Measurements from ENCODE around the gene GALNT11. TPM values are rescaled to one million over a fixed set of nuclear protein-coding genes. Genes with fewer than 3 reads are reported as not detected.

GALNT11 gene
- total RNA-seq, 1 experiment from 2014 or later, result 24.1 TPM

DNA sequence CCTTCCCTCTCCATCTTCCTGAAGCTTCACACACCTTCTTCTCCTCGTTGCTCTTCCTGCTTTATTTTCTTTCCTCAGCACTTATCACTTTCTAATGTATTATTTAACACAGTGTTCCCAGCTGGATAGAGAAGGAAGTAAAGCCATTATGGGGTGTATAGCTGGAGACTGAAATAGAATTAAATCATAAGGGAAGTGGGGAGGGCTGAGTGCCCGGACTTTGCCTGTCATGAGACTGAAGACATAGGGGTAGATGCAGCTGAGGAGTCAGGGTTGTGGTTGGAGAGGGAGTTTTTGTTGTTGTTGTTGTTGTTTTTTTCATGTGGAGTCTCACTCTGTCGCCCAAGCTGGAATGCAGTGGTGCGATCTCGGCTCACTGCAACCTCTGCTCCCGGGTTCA, 65.3 kb downstream of the GALNT11 start:
- Histone ChIP-seq H3K79me2 (ENCODE audit: insufficient read depth, low read length) (no peaks in the 10 kb centered on the region; the same call in 1 of the 2 replicates), H4K20me1 (ENCODE audit: control insufficient read depth, insufficient read depth, insufficient read length) (no peaks in the 10 kb centered on the region), H3K9ac (ENCODE audit: extremely low read depth, insufficient read length, low read length) (no peak overlapping the region), H2BK12ac (ENCODE audit: insufficient read length, low read depth, low read length) (no peak overlapping the region), H2BK5ac (ENCODE audit: insufficient read length, low read length) (no peak overlapping the region), H2BK15ac (ENCODE audit: low read depth, low read length) (no peak overlapping the region), H3K79me1 (ENCODE audit: insufficient read depth, low read depth, low read length, poor library complexity, severe bottlenecking) (no peaks in the 10 kb centered on the region), H3K14ac (ENCODE audit: insufficient read depth, low read length) (no peak overlapping the region), H4K91ac (ENCODE audit: insufficient read length, low read depth, low read length) (no peak overlapping the region), H3K27me3 (ENCODE audit: insufficient read depth, low read length) (no peaks in the 10 kb centered on the region), H2BK120ac (ENCODE audit: low read depth, low read length, poor library complexity, severe bottlenecking) (no peak overlapping the region), H4K8ac (replicated peaks; ENCODE audit: insufficient read length, low read depth, low read length) (no peak overlapping the region), H3K9me3 (ENCODE audit: control insufficient read depth, low read depth, low read length) (peaks cover 6% of the 10 kb centered on the region), H3T11ph (ENCODE audit: low read length) (no peak overlapping the region), H3K4me1 (ENCODE audit: insufficient read depth, low read length) (no peaks in the 10 kb centered on the region), H2AK5ac (ENCODE audit: insufficient read length, low read length) (no peak overlapping the region), H2AFZ (ENCODE audit: low read length) (no peak overlapping the region), H2BK20ac (ENCODE audit: low read depth, low read length, poor library complexity, severe bottlenecking) (no peak overlapping the region), H4K5ac (ENCODE audit: insufficient read length, low read depth, low read length) (no peak overlapping the region), H3K23me2 (ENCODE audit: insufficient read length, low read depth, low read length, poor library complexity, severe bottlenecking) (no peaks in the 10 kb centered on the region), H3K27ac (ENCODE audit: insufficient read length, low read depth, low read length) (no peak overlapping the region), H3K56ac (ENCODE audit: insufficient read length, low read depth, low read length) (no peak overlapping the region), H3K18ac (ENCODE audit: insufficient read length, low read depth, low read length) (no peak overlapping the region), H3K4ac (ENCODE audit: low read depth, low read length) (no peak overlapping the region), H3K23ac (ENCODE audit: insufficient read length, low read depth, low read length) (no peak overlapping the region), H3K4me2 (ENCODE audit: insufficient read depth, insufficient read length, low read length) (no peak overlapping the region)
- peaks cover 15 to 18% (median 17%) of the 10 kb centered on the region in 3 experiments for H3K36me3 Mint-ChIP-seq (ENCODE audit: insufficient read depth in 1 of 3, low read depth in 3 of 3)
- TF ChIP-seq, protein P1, sequence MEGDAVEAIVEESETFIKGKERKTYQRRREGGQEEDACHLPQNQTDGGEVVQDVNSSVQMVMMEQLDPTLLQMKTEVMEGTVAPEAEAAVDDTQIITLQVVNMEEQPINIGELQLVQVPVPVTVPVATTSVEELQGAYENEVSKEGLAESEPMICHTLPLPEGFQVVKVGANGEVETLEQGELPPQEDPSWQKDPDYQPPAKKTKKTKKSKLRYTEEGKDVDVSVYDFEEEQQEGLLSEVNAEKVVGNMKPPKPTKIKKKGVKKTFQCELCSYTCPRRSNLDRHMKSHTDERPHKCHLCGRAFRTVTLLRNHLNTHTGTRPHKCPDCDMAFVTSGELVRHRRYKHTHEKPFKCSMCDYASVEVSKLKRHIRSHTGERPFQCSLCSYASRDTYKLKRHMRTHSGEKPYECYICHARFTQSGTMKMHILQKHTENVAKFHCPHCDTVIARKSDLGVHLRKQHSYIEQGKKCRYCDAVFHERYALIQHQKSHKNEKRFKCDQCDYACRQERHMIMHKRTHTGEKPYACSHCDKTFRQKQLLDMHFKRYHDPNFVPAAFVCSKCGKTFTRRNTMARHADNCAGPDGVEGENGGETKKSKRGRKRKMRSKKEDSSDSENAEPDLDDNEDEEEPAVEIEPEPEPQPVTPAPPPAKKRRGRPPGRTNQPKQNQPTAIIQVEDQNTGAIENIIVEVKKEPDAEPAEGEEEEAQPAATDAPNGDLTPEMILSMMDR (conservative IDR thresholded peaks at IDR 0.05), result no peak
- peaks cover 15 to 17% of the 10 kb centered on the region in 2 experiments for H3K9me3 Mint-ChIP-seq
- no CpG with 5 or more reads among the region's 6 CpGs for whole genome bisulfite sequencing (ENCODE audit: extremely low coverage, insufficient read length, low lambda C conversion rate)
- no peak overlapping the region for H3K27ac Mint-ChIP-seq
- peaks cover 0 to 3% of the 10 kb centered on the region in 2 experiments; a peak in 1 of 4 replicates for H3K4me1 Mint-ChIP-seq
- no peak overlapping the region for H3K4me3 Mint-ChIP-seq
- H3K27me3 Mint-ChIP-seq (ENCODE audit: low read depth), result no peaks in the 10 kb centered on the region
- no peak for DNase-seq
